Fibroblast of the conjunctiva (primary cell): ENCODE measurements around the gene ESR2.
"Not testable (repeated sequence)": the region's sequence is repeated elsewhere in the genome, so short reads cannot be mapped to it uniquely, and the experiment has no call there.

ENCODE experiments used
- DNase-seq: peaks from one replicate; pipeline ENCODE4 v3.0.0-alpha.2; 2010; ENCODE audit warnings: low read depth

ESR2 gene

DNA sequence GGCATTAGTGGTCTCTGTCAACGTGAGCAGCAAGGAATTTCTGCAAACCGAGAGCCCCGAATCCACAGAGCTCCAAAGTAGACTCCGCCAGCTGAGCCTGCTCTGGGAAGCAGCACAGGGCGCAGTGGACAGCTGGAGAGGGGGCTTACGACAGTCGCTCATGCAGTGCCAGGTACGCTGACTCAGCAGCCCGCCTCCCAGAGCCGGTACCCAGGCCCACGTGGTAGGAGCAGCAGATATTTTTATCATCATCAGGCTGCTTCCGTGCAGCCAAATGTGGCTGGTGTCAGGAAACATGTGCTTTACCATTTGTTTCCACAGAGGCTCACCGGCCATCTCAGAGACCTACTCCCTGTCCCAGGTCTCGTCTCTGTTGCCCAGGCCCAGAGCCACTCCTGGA is 73.7 kb downstream of the ESR2 start:
- no peak for DNase-seq

GRCh38 chr14:64220056-64220455 is 74.1 kb downstream of the ESR2 start:
- DNase-seq = no peak

DNA sequence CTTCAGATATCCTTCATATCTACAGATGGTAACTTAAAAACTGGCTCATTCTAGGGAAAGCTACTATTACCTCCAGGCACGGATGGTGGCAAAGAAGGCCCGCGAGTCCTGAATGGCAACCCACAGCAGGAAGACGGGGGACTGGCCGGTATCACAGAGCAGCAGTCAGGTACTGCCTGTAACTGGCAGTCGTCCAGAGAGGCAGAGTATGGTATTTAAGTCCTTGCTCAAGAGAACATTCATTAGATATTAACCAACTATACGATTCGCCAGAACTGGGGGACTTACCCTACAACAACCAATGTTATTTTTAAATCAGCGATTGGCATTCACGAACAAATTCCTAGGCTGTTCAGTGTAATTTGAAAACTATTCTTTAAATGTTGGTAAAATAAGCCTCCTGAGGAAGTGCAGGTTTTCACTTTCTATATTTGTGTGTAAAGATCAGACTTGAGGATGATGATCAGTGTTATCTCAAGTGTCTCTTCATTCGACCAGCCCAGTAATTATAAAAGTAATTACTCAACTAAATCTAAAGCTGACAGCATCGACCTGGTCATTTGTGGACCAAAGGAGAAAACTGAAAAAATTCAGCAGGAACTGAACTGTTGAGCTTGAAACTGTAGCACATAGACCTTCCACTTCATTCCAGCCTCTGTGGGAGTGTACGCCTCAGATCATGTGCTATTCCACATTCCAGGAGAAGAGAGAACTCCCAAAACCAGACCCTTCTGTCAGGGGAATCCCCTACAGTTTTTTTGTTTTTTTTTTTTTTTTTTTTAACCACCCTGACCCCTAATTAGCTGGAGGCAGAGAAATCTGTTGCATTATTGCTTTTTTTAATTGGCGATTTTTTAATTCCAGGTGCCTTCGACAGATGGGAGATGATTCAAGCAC is 75.6 kb downstream of the ESR2 start:
- no peak for DNase-seq

- DNase-seq = no peak
These were observed 76.3 kb downstream of the ESR2 start for GRCh38 chr14:64217834-64218233.

DNA sequence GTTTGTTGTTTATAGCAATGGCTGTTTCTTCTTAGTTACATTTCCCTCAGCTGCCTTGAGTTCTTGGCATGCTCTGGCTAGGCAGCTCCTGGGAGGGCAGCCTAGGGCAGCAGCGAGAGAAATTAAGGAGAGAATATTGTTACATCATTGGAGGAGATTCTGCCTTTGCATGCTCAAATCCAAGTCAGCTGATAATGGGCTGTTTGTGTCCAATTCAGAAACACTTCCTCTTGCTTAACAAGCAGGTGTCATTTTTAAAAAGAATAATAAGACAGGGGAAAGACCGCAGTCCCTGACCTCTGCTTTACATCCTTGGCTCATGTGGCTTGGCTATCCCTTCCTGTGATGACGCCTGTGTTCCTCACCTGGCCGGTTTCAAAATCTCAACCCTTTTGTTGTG is 76.9 kb downstream of the ESR2 start:
- DNase-seq = no peak

DNA sequence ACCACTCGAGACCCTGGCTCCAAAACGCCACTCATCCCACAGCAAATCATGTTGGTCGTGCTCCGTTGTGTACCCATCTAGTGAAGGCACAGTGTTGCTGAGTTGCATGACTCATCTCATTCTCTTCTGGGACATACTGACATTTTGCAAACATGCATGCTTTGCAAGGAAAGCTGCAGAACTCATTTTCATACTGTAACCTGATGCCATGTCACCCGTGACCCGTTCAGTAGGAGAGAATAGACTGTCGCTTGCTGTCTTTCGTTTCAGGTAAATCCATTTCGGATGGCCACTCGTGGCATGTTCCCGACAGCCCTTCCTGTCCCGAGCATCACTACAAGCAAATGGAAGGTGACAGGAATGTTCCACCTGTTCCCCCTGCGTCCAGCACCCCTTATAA is 78.2 kb downstream of the ESR2 start:
- DNase-seq = no peak

DNA sequence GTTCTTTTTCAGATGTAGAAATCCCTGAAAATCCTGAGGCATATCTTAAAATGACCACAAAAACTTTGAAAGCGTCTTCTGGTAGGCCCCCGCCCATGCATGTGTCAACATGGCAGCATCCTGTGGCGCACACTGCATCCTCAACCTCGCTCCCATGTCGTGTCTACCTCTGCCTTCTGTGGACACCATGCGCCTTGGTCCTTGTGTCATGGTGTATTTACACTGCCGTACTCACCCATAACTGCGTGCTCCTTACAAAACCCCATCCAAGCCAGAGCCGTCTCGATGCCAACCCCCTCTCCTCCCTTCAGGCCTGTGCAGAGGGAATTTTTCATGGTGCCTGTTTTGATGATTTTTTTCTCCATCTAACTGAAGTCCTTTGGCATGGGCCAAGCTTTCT is 78.9 kb downstream of the ESR2 start:
- DNase-seq = no peak

GRCh38 chr14:64213853-64214570 is 80.2 kb downstream of the ESR2 start:
- DNase-seq = no peak

DNA sequence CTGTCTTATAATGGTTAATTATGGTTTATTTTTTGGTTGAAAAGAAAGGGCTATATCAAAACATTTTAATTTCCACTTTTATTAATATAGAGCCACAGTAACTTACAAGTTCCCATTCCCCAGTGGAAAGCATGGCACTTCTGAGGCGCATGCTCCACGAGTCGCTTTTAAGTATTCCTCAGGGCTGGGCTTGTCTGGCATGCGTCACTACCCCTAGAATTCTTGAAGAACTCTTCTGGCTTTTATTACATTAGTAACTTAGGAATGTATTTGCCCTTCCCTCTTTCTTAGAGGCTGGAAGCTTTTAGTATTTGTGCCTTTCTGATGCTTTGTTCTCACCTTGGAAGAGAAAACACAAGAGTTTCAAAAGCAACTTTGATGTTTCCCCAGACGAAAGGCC is 81.1 kb downstream of the ESR2 start:
- DNase-seq = no peak

DNA sequence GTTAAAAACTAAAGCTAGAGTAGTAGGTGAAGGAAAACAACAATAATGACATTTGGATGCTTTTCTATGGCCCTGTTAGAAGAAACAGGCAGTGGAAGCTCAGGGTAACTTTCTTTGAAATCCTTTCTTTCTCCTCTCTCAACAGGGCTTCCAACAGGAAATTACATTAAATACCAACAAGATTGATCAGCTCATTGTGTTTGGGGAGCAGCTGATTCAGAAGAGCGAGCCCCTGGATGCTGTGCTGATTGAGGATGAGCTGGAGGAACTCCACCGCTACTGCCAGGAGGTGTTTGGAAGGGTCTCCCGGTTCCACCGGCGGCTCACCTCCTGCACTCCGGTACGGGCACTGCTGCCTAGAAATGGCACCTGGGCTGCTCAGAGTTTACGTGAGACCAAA is 81.5 kb downstream of the ESR2 start:
- no peak for DNase-seq

DNA sequence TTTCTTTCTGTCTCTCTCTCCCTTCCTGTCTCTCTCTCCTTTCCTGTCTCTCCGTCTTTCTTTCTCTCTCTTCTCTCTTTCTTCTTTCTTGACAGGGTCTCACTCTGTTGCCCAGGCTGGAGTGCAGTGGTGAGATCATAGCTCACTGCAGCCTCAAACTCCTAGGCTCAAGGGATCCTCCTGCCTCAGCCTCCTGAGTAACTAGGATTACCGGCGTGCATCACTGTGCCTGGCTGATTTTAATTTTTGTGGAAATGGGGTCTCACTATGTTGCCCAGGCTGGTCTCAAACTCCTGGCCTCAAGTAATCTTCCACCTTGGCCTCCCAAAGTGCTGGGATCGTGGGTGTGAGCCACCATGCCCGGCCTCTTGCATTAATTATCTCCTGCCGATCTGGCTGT is 83.3 kb downstream of the ESR2 start:
- DNase-seq = not testable (repeated sequence)

- DNase-seq = no peak
These were observed 84.0 kb downstream of the ESR2 start for GRCh38 chr14:64210216-64210615.

- no peak for DNase-seq
These were observed 84.6 kb downstream of the ESR2 start for GRCh38 chr14:64209444-64210131.

DNA sequence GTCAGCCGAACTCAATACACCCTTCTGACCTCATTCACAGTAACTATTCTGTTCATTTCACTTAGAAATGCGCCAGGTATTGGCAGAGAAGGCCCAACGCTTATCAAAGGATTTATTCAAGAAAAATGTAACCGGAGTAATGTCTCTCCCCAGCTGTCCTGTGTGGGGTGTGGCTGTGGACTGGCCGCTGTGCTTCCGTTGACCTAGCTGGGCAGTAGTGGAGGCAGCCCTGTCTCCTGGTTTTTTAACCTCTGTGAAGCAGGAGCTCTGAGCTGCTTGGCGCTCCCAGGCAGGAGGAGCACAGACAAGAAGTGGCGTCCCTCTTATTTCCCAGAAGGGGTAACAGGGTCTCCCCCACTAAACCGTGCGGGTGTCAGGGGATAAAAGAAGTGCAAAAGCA is 85.2 kb downstream of the ESR2 start:
- no peak for DNase-seq

DNA sequence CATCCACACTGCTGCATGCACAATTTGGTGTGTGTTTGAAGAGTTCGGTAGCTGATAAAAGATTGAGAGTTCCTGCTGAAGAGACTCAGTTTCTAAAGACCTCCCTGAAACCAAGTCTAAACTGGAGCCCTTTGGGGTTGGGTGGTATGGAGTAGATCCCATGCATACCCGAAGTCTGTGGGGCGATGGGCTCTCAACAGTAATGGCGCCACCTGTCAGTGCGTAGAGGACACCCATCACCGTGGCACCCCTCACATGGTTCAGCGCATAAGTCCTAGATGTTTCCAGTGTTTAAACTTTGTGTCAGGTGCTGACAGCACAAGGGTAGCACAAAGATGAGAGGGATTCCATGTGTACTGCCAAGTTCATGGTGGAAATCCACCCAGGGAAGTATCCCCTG is 85.9 kb downstream of the ESR2 start:
- no peak for DNase-seq

GRCh38 chr14:64203366-64204006 is 90.7 kb downstream of the ESR2 start:
- no peak for DNase-seq

DNA sequence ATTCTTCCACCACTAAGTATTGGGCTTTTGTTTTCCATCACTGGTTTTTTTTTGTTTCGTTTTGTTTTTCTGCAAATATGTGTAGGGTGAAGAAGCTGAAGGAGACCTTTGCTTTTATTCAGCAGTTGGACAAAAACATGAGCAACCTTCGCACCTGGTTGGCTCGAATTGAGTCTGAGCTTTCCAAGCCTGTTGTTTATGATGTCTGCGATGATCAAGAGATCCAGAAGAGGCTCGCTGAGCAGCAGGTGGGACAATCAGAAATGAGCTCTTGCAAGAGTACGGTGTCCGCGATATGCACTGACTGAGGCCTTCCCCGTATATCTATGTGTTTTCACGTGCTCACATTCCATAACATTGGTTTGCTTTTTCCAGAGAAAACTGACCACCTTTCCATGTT is 91.5 kb downstream of the ESR2 start:
- DNase-seq = no peak

DNA sequence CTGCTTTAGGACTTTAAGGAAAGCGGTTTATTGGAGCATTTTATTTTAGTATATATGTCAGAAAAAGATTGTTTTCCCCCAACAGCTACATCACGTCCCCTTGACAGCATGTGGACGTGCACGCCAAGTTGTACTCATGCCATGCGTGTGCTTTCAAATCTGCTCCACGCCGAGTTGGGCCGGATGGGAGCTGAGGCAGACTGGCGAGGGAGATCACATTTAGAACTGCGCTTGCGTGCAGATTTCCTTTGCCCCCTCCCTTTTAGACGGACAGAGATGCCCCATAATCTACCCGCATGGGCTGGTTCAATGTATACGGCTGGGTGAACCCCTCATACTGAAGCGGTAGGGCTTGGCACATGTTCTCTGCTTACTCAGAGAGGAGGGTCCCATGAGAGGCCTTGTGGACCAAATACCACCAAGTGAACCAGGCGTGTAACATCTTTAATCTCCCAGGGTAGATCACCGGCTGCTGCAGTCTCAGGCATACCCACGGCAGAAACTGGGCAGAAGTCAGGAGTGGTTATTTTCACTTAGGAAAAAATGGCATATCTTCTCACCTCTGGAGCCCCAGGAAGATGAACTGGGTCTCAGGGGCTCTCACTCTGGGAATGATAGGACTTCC is 92.1 kb downstream of the ESR2 start:
- no peak for DNase-seq

DNA sequence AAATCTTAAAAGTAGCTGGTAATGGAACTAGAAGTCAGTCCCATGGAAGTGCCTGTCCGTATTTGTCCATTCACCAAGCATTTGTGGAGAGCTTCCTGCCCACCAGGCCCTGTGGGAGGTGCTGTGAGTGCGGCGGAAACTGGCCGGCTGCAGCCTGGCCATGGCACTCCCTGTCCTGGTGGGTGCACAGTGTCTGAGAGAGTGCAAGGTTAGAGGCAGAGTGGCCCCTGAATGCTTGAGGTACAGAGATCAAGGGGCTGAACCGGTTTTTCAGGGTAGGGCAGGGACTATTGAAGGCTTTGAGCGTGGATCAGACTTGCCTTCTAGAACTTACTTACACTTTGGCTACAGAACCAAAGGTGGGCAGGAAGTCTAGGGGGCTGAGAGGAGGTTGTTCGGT is 92.9 kb downstream of the ESR2 start:
- DNase-seq = no peak

- no peak for DNase-seq
These were observed 94.0 kb downstream of the ESR2 start for GRCh38 chr14:64200170-64200569.

GRCh38 chr14:64198486-64198885 is 95.7 kb downstream of the ESR2 start:
- DNase-seq = no peak

GRCh38 chr14:64197996-64198395 is 96.2 kb downstream of the ESR2 start:
- DNase-seq = no peak
